ENCODE results near the gene USP32. TPM values are rescaled to one million over a fixed set of nuclear protein-coding genes. Genes with fewer than 3 reads are reported as not detected.

USP32 gene
- total RNA-seq, 2 donors from 2014 or later = 32.7 to 42.2 TPM

DNA sequence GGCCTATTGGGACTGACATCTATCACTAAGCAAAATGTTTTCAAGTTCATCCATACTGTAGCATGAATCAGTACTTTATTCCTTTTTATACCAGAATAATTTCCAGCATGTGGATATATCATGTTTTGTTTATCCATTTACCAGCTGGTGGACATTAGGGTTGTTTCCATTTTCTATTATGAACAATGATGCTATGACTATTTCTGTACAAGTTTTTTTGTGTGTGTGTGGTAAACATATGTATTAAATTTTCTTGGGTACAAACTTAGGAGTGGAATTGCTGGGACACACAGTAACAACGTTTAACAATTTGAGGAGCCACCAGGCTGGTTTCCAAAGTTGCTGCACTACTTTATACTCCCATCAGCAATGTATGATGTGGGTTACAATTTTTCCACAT lies 91.0 kb downstream of the USP32 start:
- no peak overlapping the region for H3K4me3 Mint-ChIP-seq
- no peak overlapping the region for H3K27ac Mint-ChIP-seq
- ATAC-seq (replicated peaks) = no peak
- H3K9me3 Mint-ChIP-seq = no peaks in the 10 kb centered on the region
- H3K4me1 Mint-ChIP-seq = peaks cover 14% of the 10 kb centered on the region
- peaks cover 11% of the 10 kb centered on the region for H3K36me3 Mint-ChIP-seq (ENCODE audit: low read depth)
- H3K27me3 Mint-ChIP-seq = no peaks in the 10 kb centered on the region

DNA sequence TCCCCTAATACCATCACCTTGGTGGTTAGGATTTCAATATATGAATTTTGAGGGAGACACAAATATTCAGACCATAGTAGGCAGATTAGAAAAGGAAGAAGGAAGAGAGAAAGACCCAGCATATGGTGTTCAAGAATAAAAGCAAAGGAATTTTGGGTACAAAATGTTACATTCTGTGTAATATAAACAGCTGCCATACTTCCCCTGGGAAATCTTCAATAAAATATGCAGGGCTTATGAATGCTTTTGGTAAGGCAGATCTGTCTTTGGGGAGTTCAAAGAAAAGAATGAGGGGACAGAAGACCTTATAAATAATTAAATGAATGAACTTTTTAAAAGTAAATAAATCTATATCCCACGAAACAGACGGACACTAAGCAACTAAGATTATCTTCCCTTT lies 91.9 kb downstream of the USP32 start:
- no peak for ATAC-seq (replicated peaks)
- no peak overlapping the region for H3K4me3 Mint-ChIP-seq
- H3K4me1 Mint-ChIP-seq = peaks cover 10% of the 10 kb centered on the region
- H3K27ac Mint-ChIP-seq = no peak overlapping the region
- H3K9me3 Mint-ChIP-seq = no peaks in the 10 kb centered on the region
- no peaks in the 10 kb centered on the region for H3K27me3 Mint-ChIP-seq
- peaks cover 12% of the 10 kb centered on the region for H3K36me3 Mint-ChIP-seq (ENCODE audit: low read depth)

DNA sequence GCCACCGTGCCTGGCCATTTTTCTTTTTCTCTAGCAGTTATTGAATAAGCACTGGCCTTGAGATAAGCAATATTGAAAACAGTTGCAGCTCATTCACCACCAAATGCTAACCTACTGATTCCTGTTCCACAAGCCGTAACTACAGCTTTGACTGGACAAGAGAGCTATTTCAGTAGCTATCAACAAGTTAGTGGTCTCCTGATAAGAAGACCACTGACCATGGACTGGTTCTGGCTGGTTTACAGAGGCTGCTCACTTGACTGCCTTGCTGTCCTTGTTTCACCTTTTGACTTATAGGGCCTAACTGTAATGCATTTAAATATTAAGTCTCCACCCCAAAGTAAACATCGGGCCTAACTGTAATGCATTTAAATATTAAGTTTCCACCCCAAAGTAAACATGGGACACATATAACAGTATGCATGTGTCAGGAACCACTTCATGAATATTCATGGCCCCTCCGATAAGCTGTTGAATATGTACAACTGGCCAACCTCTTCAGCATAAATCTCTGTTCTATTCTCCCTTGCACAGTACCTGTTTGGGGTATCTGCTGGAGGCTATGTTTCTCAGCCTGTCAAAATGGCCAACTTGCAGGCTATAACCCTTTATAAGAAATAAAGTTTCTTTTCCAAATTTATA lies 94.1 kb downstream of the USP32 start:
- H3K4me3 Mint-ChIP-seq = no peak overlapping the region
- no peaks in the 10 kb centered on the region for H3K4me1 Mint-ChIP-seq
- H3K27me3 Mint-ChIP-seq = no peaks in the 10 kb centered on the region
- no peak for ATAC-seq (replicated peaks)
- peaks cover 27% of the 10 kb centered on the region for H3K36me3 Mint-ChIP-seq (ENCODE audit: low read depth)
- no peak overlapping the region for H3K27ac Mint-ChIP-seq
- no peaks in the 10 kb centered on the region for H3K9me3 Mint-ChIP-seq

DNA sequence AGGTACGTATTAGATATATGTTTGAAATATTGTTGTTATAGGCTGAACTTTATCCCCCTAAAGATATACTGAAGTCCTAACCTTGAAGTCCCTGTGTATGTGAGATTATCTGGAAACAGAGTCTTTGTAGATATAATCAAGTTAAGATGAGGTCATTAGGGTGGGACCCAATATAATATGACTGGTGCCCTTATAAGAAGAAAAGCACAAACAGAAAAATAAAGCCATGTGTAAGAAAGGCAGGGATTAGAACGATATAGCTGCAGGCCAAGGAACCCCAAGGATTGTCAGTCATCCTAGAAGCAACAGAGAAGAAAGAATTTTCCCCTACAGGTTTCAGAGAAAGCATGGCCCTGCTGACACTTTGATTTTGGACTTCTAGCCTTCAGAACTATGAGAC lies 95.8 kb downstream of the USP32 start:
- Mint-ChIP-seq H3K27me3 (no peaks in the 10 kb centered on the region), H3K27ac (no peak overlapping the region), H3K4me1 (no peaks in the 10 kb centered on the region), H3K4me3 (no peak overlapping the region), H3K36me3 (ENCODE audit: low read depth) (peaks cover 27% of the 10 kb centered on the region), H3K9me3 (no peaks in the 10 kb centered on the region)
- no peak for ATAC-seq (replicated peaks)

DNA sequence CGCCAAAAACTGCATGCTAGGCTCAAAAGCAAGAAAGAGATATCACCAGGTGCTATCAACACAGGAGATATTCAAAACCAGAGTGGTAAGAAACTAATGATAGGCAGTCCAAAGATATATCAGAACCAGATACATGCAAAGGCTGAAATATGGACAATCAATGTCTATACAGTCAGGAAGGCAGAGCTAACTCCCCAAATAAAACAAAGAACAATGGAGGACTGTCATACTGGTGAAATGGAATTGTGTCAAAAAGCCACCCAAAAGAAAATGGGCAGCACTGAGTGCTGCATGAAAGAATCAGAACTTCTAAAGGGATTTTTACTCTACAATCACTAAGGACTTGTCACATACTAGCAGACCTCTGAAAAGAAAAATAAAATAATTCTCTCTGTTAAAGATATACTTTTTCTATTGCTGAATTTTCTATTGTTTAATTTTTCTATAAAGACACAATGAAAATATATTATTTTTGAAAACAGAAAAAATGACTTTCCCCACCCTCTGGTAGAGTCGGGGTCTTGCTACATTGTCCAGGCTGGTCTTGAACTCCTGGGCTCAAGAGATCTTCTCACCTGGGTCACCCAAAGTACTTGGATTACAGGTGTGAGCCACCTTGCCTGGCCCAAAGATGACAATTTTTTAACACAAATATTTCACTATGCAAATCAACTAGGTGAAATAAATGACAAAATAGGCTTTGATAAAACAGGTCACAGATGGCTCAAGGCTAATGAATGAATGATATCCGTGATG lies 98.2 kb downstream of the USP32 start:
- no peak overlapping the region for H3K27ac Mint-ChIP-seq
- H3K4me3 Mint-ChIP-seq = no peak overlapping the region
- no peaks in the 10 kb centered on the region for H3K27me3 Mint-ChIP-seq
- no peaks in the 10 kb centered on the region for H3K4me1 Mint-ChIP-seq
- no peak for ATAC-seq (replicated peaks)
- H3K9me3 Mint-ChIP-seq = no peaks in the 10 kb centered on the region
- peaks cover 35% of the 10 kb centered on the region for H3K36me3 Mint-ChIP-seq (ENCODE audit: low read depth)

DNA sequence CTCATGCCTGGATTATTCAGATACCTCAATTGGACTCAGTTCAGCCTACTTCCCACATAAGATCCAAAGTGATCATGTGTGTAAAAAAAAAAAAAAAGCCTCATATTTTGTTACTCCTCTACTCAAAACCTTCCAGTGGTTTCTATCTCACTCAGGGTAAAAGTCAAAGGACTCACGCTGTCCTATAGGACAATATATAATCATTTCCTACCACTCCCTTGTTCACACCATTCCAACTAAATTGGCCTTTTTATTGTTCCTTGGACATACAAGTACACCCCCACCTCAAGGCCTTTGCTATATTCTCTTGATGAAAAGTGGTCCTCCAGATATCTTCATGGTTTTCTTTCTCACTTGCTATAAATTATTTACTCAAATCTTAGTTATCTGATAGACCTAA lies 99.2 kb downstream of the USP32 start:
- H3K4me3 Mint-ChIP-seq = no peak overlapping the region
- ATAC-seq (replicated peaks) = no peak
- H3K9me3 Mint-ChIP-seq = no peaks in the 10 kb centered on the region
- H3K27me3 Mint-ChIP-seq = no peaks in the 10 kb centered on the region
- peaks cover 41% of the 10 kb centered on the region for H3K36me3 Mint-ChIP-seq (ENCODE audit: low read depth)
- H3K27ac Mint-ChIP-seq = no peak overlapping the region
- no peaks in the 10 kb centered on the region for H3K4me1 Mint-ChIP-seq

DNA sequence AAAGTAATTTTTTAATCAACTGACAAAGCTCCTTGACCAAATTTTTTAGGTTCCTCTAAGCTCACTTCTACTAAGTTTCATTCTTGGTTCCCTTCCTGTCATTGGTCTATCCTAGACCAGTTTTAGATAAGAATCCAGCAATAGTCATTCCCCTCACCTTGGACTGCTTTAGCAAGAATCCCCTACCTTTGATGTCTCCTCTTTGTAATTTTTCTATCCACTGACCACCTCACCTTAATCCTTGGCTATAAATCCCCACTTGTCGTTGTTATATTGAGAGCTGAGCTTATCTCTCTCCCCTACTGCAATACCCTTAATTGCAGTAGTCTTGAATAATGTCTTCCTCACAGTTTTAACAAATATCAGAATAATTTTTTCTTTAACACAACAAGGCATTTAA lies 107.2 kb downstream of the USP32 start:
- Mint-ChIP-seq H3K36me3 (ENCODE audit: low read depth) (peaks cover 44% of the 10 kb centered on the region), H3K9me3 (no peaks in the 10 kb centered on the region), H3K4me3 (no peak overlapping the region), H3K27me3 (no peaks in the 10 kb centered on the region), H3K27ac (no peak overlapping the region), H3K4me1 (peaks cover 3% of the 10 kb centered on the region)
- no peak for ATAC-seq (replicated peaks)

DNA sequence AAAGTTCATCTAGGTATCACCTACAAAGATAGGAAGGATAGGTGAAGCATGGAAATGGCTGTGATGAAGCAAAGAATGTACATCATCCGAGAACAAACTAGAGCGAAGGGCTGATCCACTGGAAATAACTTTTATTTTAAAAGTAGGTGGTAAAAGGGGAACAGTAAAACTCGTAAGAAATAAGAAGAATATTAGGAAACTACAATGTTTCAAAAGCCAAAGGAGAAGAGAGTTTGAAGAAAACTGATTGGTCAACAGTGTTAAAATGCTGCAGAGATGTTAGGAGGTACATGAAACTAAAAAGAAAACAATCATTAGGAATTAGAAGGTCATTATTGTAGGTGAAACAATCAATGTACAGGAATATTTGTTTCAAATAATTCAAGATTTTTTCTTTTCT lies 108.1 kb downstream of the USP32 start:
- H3K9me3 Mint-ChIP-seq = no peaks in the 10 kb centered on the region
- ATAC-seq (replicated peaks) = no peak
- H3K4me1 Mint-ChIP-seq = peaks cover 3% of the 10 kb centered on the region
- H3K27ac Mint-ChIP-seq = no peak overlapping the region
- H3K36me3 Mint-ChIP-seq (ENCODE audit: low read depth) = peaks cover 39% of the 10 kb centered on the region
- H3K27me3 Mint-ChIP-seq = no peaks in the 10 kb centered on the region
- no peak overlapping the region for H3K4me3 Mint-ChIP-seq

DNA sequence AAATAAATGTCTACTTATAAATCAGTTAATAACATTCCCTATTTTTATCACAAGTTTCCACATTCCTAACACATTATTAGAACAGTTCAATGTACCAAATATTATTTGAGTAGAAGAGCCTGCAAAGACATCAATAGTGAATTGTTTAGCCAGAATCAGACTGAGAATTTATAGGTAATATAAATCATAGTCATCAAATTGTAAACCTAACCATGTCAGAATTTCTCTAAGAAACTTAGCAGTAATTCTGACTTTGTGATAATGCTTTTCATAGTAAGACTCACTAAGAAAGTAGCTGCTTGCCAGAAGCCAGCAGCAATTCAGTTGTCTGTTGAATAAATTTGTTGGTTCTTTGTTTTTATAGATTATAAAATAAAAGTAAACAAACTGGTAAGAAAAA lies 111.3 kb downstream of the USP32 start:
- Mint-ChIP-seq H3K27me3 (no peaks in the 10 kb centered on the region), H3K4me3 (no peak overlapping the region), H3K27ac (no peak overlapping the region), H3K36me3 (ENCODE audit: low read depth) (peaks cover 15% of the 10 kb centered on the region), H3K4me1 (peaks cover 3% of the 10 kb centered on the region), H3K9me3 (no peaks in the 10 kb centered on the region)
- no peak for ATAC-seq (replicated peaks)

DNA sequence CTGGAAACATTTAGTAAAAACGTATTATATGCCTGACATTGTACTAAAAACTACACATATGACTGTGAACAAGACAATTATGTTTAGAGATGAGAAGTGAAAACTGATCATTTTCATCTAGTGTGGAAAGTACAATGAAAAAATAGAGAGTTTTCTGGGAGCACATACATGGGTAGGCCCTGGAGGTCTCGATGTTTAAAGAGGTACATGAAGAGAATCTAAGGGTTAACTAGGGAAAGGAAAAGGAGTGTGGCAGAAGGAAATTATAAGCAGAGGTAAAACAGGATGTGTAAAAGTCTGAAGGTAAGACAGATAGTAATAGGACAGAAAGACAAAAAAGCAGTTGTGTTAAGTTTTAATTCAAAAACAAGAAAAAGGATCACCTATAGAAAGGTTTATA lies 113.7 kb downstream of the USP32 start:
- H3K4me3 Mint-ChIP-seq = no peak overlapping the region
- no peak for ATAC-seq (replicated peaks)
- H3K27me3 Mint-ChIP-seq = no peaks in the 10 kb centered on the region
- no peaks in the 10 kb centered on the region for H3K36me3 Mint-ChIP-seq (ENCODE audit: low read depth)
- H3K9me3 Mint-ChIP-seq = no peaks in the 10 kb centered on the region
- H3K4me1 Mint-ChIP-seq = no peaks in the 10 kb centered on the region
- no peak overlapping the region for H3K27ac Mint-ChIP-seq

DNA sequence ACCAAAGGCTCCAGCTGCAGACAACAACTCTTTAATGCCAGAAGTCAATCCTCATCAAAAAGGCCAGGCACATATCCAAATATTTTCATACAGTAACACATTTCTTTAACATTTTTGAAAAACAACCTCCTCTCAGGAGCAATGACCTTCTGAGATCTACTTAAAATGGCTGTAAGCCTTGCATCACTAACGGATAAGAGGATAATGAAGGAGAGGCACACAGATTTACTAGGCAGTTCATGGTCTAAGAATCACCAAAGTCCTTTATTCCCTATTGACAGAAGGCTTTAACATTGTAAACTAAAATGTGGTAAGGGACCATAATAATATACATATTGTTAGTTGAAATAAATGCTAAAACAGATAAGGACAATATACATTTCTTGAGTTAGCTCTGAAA lies 114.7 kb downstream of the USP32 start:
- Mint-ChIP-seq H3K36me3 (ENCODE audit: low read depth) (peaks cover 1% of the 10 kb centered on the region), H3K4me3 (no peak overlapping the region), H3K9me3 (no peaks in the 10 kb centered on the region), H3K27me3 (no peaks in the 10 kb centered on the region), H3K27ac (no peak overlapping the region), H3K4me1 (no peaks in the 10 kb centered on the region)
- ATAC-seq (replicated peaks) = no peak

DNA sequence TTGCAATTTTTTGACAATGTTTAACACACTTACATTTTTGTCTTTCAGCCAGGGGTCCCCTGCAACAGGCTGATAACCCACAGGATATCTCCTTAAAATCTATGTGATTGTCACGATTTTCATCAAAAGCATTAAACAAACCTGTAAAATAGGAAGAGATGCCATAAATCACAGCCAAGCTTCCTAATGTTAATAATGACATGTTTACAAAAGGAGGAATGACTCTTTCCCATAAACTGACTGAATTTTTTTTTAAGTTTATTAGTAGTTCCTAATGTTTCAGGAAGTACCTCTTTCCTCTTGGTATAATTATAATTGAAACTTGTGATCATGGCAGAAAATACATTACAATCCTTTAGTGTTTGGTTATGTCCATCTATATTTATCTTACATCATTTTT lies 122.5 kb downstream of the USP32 start:
- no peak for ATAC-seq (replicated peaks)
- H3K27ac Mint-ChIP-seq = no peak overlapping the region
- H3K4me1 Mint-ChIP-seq = no peaks in the 10 kb centered on the region
- H3K27me3 Mint-ChIP-seq = no peaks in the 10 kb centered on the region
- no peak overlapping the region for H3K4me3 Mint-ChIP-seq
- no peaks in the 10 kb centered on the region for H3K9me3 Mint-ChIP-seq
- peaks cover 66% of the 10 kb centered on the region for H3K36me3 Mint-ChIP-seq (ENCODE audit: low read depth)

DNA sequence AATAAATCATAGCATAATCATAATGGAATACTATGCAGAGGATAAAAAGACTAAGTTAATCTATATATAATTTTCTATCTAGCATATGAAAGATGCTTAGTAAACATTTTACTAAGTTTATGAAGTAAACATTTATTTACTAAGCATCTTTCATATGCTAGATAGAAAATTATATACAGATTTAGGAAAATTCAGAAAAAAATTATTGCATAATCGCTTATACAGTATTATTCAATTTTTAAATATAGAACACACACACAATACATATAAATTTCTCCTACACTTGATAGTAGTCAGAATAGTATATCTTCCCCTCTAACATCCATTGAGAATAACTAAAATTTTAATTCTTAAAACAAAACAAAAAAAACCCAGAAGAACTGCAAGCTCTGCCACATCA lies 131.4 kb downstream of the USP32 start:
- H3K9me3 Mint-ChIP-seq = no peaks in the 10 kb centered on the region
- no peak for ATAC-seq (replicated peaks)

DNA sequence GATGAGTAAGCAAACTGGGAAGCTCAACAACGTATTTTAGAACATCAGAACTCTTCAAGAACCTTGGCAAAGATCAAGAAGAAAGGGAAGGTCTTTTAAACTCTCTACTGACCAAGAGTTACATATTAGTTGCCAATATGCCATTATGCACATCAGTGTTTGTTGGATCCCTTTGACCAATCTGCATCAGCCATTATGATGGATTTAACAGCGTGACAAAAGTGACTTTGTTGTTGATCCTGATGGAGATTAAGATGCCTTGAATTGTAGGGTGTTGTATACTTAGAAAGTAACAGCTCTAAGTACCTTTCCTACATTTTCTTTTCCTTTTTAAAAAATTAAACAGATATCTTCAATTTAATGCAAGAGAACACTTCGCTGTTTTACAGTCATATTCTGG lies 133.6 kb downstream of the USP32 start:
- no peak overlapping the region for H3K4me3 Mint-ChIP-seq
- H3K4me1 Mint-ChIP-seq = peaks cover 4% of the 10 kb centered on the region
- H3K9me3 Mint-ChIP-seq = no peaks in the 10 kb centered on the region
- ATAC-seq (replicated peaks) = no peak
- peaks cover 72% of the 10 kb centered on the region for H3K36me3 Mint-ChIP-seq (ENCODE audit: low read depth)
- no peaks in the 10 kb centered on the region for H3K27me3 Mint-ChIP-seq
- no peak overlapping the region for H3K27ac Mint-ChIP-seq

More for the DNA sequence above, 131.4 kb downstream of the USP32 start:
- Mint-ChIP-seq H3K36me3 (ENCODE audit: low read depth) (peaks cover 75% of the 10 kb centered on the region), H3K4me3 (no peak overlapping the region), H3K4me1 (peaks cover 4% of the 10 kb centered on the region), H3K27ac (no peak overlapping the region), H3K27me3 (no peaks in the 10 kb centered on the region)

DNA sequence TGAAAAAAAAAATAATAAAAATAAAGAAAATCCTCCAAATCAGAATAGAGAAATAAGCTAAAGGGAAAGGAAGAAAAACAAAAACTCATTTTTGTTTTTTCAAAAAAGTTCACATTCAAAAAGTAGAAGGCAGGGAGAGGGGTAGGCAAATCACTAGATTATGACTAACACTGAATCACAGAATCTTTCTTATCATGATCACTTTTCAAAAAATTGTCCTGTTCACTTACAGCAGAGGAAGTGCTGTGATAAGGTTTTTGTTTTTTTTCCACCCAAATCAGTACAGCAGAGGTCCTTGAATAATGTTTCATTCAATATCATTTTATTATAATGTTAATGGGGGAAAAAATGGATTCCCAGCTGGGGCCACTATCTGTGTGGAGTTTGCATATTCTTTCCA lies 135.8 kb downstream of the USP32 start:
- Mint-ChIP-seq H3K27ac (no peak overlapping the region), H3K9me3 (no peaks in the 10 kb centered on the region), H3K36me3 (ENCODE audit: low read depth) (peaks cover 77% of the 10 kb centered on the region), H3K4me3 (no peak overlapping the region), H3K4me1 (peaks cover 4% of the 10 kb centered on the region), H3K27me3 (no peaks in the 10 kb centered on the region)
- no peak for ATAC-seq (replicated peaks)
